Right hindlimb (tissue), 1 donor: Measurements from ENCODE around the gene PPP1R37.

Experiments used
- DNase-seq: peaks from one replicate; pipeline ENCODE4 v3.0.0-alpha.2; 2018

Gene PPP1R37, protein sequence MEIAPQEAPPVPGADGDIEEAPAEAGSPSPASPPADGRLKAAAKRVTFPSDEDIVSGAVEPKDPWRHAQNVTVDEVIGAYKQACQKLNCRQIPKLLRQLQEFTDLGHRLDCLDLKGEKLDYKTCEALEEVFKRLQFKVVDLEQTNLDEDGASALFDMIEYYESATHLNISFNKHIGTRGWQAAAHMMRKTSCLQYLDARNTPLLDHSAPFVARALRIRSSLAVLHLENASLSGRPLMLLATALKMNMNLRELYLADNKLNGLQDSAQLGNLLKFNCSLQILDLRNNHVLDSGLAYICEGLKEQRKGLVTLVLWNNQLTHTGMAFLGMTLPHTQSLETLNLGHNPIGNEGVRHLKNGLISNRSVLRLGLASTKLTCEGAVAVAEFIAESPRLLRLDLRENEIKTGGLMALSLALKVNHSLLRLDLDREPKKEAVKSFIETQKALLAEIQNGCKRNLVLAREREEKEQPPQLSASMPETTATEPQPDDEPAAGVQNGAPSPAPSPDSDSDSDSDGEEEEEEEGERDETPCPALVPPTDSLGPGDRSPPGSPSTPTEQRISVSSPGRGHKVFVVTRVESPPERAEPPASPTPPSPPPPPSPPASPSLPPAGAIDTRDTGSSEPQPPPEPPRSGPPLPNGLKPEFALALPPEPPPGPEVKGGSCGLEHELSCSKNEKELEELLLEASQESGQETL

DNA sequence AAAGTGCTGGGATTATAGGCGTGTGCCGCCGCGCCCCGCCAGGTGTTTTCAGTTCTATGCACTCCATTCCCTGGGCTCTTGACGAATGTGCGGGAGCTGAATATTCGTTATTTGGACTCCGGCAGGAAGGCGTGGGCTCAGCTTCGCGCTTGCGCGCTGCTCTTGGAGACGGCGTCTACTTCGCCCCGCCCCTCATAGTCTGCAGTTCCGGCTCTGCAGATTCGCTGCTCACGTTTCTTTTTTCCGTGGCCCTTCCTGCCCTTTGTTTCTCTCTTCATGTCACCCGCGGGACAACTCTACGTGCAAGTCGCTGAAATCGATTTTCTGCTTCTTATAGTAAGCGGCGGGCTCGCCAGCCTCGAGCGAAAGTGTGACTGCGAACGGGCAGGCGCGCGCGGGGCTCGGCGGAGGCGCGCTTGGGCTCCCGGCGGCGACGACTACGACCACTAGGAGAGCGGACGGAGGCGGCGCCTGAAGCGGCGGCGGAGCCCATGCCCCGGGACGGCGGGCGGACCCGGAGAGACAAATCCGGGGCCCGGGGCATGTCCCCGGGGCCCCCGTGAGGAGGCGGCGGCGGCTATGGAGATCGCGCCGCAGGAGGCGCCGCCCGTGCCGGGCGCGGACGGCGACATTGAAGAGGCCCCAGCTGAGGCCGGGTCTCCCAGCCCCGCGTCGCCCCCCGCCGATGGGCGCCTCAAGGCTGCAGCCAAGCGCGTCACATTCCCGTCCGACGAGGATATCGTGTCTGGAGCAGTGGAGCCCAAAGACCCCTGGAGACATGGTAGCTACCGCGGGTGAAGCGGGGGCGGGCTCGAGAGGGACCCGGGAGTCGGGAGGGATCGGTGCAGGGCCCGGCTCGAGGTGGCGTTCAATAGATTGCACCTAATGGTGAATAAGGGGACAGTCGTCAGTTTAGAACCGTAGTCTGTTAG lies at the start of gene PPP1R37:
Gene PPP1R37, plus strand, starts transcription at position 433 of the 932 bp plus-strand sequence. Its CDS starts 147 bp downstream, at position 580.
- peak; percentile 95 for DNase-seq

DNA sequence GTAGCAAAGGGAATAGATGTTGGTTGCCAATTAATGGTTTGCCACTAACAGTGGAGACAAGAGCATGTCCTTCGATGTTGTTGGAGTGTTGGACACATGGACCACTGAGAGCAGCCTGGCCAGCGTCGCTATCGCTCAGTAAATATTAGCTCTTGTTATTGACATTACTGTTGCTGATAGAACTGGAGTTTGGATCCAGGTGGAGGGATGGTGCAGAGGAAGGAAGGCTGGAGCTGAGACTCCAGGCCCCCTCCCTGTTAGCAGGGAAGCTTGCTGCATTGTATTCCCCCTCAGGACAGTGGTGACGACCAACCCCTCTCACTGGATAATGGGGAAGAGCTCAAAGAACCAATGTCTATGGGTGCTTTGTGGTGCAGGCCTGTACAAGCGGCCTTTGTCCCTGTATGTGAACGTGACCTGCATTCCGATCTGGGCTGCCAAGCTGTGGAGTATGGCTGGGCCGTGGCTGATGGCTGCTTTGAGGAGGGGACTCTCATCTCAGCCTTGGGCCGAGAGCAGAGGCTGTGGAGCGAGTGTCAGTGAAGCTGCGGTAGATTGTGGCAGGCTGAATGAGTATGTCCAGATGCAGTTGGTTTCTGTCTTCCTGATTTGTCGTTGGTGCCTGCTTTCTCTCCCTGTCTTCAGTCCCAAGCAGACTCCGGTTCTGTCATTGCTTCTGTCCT lies 47.2 kb upstream of the PPP1R37 start:
- no peak for DNase-seq

DNA sequence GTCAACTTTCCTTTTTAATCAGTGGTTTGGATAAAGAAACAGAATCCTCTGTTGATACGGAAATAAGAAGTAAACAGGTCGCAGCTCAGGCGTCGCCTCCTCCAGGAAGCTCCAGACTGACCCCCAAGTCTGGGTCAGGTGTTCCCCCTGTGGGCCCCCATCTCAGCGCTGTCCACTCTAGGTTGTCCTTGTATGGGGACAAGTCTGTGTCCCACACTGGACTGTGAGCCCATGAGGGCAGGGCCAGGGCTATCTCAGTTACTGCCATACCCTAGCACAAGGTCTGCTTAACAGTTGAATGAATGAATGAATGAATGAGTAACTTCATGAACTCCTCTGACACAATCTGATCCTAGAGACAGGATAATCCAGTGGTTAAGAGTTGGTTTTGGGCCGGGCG lies 46.6 kb upstream of the PPP1R37 start:
- no peak for DNase-seq

DNA sequence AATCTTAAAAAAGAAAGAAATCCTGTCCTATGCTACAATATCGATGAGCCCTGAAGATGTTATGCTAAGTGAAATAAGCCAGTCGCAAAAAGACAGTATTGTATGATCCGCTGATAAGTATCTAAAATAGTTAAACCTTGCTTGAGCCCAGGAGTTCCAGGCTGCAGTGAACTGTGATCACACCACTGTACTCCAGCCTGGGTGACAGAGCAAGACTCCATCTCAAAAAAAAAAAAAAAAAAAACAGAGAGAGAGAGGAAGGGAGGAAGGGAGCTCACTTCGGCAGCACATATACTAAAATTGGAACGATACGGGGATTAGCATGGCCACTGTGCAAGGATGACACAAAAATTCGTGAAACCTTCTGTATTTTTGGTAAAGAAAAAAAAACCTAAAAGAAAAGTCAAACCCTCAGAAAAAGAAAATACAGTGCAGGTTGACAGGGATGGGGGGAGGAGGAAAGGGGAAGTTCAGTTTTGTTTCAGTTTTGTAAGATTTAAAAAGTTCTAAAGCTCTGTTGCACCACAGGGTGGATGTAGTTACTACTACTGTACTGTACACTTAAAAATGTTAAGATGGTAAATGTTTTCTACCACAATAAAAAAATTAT lies 45.7 kb upstream of the PPP1R37 start:
- no peak for DNase-seq

DNA sequence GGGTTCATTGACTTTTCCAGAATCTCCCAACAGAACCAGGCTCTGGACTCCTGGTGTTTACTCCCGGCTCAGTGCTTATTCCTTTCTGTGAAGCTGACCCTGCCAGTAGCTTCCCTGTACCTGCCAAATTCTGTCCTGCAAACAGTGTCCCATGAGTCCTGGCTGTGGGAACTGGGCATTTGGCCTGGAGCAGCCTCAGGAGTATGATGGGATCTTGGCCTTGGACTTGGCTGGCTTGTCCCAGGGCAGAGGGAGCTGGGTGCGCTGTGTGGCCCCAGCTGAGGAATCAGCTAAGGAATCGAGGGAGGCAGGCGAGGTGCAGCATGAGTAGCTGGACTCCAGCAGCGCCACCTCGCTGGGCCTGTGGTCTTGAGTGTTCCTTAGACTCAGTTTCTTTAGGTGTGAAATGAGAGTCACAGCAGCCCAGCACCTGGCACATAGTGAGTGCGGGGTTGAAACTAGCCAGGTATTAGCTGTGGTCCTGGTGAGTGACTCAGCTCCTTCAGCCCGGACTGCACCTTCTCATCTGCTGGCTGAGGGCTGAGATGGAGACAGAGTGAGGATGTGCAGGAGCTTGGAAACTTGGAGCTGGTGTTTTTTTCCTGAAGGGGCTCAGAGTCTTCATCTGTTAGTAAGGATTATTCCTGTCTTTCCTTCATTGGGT lies 43.8 kb upstream of the PPP1R37 start:
- DNase-seq = no peak

DNA sequence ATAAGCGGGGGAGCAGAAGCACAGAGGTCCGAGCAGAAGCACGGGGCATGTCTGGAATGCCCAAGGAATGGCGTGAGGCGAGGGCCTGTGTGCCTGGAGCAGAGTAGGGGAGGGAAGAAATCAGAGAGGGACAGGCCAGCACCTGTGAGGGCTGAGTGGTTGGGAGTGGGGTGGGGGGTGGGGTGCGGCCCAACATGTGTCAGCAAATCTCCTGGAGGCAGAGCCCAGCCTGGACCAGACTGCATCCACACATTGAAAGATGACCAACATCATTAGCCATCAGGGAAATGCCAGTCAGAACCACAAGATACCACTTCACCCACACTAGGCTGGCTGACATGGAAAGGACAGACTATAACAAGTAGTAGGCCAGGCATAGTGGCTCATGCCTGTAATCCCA lies 42.9 kb upstream of the PPP1R37 start:
- DNase-seq = no peak

DNA sequence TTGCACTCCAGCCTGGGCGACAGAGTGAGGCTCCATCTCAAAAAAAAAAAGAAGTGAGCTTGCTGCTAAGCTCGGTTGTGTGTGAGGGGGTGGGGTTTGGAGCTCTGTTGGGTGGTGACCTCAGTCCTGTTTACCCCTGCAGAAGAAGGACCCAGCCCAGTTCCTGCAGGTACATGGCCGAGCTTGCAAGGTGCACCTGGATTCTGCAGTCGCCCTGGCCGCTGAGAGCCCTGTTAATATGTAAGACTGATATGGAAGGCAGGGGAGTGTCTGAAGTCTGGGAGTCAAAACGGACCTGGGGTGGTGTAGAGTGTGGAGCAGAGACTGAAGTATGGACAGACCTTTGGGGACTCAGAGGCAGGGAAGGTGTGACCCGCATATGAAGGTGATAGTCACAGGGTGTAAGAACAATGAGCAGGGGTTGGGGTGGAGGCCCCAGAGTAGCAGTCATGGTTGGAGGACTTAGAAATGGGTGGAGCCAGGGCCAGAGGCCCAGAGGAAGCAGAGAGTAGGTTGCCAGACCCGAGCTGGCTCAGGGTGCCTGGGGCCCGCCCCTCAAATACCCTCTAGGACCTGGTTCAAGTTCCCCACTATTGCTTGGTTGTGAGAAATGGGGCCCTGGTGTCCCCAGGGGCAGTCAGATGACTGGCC lies 40.9 kb upstream of the PPP1R37 start:
- DNase-seq = no peak

DNA sequence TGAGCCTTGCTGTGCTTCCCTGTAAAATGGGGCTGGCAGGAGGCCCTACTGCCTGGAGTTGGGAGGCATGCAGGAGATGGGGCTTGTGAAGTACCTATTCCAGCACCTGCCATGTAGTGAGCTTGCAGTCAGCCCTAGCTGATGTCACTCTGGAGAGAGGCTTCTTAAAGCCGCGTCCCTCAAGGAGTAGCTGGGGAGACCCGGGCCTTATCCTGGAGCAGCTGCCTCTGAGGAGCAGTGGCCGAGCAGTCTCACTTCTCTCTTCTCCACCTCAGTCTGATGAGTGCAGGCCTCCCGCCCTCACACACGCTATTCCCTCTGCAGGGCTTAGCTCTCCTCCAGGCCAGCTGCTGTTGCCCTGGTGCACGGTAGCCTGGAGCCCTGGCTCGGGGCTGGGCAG lies 36.1 kb upstream of the PPP1R37 start:
- DNase-seq = no peak

DNA sequence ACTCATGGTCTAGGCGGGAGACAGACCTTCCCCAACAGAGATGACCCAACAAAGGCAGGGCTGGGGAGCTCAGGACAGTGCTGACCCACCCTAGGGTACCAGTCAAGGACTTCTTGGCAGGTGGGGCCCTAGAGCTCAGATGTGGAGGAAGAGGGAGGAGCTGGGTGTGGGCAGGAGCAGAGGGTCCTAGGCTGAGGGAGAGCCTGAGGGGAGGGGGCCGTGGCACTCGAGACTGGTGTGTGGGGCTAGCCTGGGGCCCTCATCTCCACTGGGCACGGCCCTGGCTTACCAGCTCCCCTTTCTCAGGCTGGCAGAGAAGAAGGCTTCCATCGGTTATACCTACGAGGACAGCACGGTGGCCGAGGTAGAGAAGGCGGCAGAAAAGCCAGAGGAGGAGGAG lies 35.5 kb upstream of the PPP1R37 start:
- no peak for DNase-seq

DNA sequence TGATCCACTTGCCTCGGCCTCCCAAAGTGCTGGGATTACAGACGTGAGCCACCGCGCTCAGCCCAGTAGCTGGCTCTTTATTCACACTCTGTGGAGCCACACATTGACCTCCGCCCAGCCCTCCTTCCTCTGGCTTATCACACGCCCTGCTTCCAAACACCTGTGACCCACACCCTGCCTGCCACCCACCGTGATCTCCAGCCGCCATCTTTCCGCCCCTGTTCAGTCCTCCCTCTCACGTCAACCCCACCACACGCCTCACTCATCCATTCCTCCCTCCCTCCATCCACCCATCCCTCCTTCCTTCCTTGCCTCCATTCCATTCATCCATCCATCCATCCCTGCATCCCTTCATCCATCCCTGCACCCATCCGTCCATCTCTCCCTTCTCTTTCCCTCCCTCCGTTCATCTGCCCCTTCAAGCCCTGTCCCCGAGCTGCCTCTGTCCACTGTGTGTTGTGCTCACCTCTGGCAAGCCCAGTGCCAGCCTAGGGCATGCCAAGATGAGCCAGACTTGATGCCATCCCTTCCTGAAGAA lies 34.3 kb upstream of the PPP1R37 start:
- no peak for DNase-seq

DNA sequence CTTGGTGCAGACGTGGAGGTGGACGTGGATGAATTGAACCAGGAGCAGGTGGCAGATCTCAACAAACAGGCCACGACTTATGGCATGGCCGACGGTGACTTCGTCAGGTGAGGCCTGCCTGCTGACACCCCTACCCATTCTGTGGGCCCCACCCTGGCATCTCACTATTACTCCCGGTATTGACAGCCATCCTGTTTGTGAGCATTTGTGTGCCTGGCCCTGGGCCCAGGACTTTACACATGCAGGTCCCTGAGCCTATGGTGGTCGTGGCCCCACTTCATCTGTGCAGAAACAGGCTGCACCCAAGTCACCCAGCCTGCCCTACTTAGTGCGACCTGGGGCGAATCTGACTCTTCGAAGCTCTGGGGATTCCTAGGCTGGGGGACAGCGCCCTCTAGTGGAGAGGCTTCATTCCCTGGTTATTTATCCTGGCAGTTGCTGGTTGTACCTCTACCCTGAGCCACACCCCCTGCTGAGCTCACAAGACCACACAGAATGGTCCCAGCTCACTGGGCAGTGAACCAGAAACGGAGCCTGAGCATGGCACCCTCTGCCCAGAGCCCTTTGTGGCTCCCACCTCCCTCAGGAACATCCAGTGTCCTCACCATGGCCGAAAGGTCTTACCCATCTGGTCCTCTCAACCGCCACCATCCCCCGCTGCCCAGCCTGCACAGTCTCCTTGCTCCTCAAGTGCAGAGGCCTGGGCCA lies 33.6 kb upstream of the PPP1R37 start:
- peak; percentile 55 for DNase-seq

DNA sequence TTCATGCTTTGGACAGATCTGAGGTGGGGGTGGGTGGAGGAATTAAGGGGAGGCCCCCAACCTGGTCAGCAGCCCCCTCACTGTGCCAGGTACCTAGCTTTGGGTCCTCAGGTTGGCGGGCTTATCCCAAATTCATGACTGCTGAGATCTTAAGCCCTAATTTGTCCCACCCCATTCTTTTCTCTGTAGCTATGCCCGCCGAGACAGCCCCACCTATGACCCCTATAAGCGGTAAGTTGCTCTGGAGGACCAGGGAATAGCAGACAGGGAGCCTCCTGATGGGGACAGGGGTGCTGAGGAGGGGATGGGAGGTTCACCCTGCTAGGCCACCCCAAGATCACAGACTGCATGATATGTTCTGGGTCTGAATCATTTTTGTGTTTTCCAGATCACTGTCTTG lies 31.0 kb upstream of the PPP1R37 start:
- no peak for DNase-seq

DNA sequence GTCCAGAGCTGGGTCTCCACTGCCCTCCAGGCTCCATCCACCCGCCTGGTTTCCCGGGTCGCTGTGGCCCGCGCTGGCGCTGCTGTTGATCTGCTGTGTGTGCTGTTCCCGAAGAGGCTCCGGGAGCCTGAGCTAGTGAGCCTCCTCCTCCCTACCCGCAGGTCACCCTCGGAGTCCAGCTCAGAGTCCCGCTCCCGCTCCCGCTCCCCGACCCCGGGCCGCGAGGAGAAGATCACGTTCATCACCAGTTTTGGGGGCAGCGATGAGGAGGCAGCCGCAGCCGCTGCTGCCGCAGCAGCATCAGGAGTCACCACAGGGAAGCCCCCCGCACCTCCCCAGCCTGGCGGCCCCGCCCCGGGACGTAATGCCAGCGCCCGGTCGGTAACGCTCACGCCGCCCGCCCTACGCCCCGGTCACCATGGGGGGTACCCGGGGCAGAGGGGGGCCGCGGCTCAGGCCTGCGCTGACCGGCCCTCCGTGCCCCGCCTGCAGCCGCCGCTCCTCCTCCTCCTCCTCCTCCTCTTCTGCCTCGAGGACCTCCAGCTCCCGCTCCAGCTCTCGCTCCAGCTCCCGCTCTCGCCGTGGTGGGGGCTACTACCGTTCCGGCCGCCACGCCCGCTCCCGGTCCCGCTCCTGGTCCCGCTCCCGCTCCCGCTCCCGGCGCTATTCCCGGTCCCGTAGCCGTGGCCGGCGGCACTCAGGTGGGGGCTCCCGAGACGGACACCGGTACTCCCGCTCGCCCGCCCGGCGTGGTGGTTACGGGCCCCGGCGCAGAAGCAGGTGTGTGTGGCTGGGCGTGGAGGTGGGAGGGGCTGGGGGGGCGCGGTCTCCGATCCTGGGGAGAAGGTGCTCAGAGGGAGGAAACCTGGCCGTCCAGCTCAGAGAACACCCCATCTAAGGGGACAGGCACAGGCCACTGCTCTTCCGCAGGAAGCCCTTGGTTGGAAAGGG lies 28.9 kb upstream of the PPP1R37 start:
- no peak for DNase-seq

DNA sequence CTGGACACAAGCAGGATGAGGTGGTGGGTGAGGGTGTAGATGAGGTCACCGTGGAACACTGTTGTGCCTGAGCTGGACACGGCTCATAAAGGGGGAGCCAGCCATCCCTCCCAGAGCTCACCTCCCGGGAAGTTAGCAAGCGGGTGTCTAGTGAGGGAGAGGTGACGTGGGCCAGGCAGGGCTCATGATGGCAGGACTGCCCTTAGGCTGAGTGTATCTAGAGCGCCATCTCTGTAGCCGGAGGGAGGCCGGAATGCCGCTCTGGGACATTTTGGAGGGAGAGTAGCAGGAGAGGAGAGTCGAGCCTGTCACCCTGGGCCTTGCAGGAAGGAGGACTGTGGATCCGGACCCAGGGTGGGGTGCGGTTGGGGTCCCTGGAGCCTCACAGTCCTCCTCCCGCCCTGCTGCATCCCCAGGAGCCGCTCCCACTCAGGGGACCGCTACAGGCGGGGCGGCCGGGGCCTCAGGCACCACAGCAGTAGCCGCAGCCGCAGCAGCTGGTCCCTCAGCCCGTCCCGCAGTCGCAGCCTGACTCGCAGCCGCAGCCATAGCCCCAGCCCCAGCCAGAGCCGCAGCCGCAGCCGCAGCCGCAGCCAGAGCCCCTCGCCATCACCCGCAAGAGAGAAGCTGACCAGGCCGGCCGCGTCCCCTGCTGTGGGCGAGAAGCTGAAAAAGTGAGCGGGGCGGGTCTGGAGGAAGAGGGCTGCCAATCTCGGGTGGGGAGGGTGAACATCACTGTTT lies 25.9 kb upstream of the PPP1R37 start:
- no peak for DNase-seq

DNA sequence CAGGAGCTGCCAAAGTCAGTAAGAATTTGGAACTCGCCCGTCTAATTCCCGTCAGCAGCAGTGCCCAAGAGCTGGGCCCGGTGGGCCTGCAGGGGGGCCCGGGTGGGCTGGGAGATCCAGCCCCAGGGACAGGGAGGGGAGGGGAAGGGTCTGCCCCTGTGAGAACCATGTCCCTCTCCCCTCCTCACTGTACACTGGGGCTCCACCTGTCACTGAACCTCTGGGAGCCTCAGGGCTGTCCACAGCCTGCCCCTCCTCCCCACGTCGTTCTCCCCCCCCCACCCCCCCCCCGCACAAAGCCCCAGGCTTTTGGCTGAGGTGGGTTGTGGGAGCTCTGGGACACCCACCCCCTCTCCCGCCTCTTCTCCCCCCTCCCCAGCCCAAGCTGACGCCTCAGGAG lies 24.9 kb upstream of the PPP1R37 start:
- no peak for DNase-seq

DNA sequence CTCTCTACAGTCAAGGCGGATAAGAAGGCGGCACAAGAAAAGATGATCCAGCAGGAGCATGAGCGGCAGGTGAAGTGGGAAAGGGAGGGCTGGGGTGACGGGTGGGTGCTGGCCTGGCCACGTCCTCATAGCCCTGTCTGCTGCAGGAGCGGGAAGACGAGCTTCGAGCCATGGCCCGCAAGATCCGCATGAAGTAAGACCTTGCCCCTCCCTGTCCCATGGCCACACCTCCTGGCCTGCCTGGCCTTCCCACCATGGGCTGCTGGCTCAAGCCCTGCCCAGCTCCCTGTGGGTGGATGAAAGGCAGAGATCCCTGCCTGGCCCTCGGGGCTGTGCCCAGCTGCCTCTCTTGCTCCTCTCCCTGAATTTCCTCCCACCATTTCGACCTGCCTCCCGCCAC lies 23.9 kb upstream of the PPP1R37 start:
- no peak for DNase-seq

DNA sequence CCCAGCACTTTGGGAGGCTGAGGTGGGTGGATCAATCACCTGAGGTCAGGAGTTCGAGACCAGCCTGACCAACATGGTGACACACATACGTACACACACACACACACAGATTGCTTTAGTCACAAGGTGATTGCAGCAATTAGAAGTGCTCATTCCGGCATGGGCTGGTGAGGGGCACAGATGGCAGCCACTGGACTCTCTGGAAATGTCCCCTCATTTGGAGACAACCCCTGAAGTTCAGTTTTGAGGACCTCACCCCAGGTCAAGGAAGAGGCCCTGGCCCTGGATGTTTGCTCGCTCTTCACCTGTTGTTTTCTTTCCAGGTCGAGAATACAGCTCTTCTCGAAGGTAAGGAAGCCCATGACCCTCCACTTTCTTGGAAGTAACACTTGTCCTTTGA lies 22.8 kb upstream of the PPP1R37 start:
- DNase-seq = no peak

DNA sequence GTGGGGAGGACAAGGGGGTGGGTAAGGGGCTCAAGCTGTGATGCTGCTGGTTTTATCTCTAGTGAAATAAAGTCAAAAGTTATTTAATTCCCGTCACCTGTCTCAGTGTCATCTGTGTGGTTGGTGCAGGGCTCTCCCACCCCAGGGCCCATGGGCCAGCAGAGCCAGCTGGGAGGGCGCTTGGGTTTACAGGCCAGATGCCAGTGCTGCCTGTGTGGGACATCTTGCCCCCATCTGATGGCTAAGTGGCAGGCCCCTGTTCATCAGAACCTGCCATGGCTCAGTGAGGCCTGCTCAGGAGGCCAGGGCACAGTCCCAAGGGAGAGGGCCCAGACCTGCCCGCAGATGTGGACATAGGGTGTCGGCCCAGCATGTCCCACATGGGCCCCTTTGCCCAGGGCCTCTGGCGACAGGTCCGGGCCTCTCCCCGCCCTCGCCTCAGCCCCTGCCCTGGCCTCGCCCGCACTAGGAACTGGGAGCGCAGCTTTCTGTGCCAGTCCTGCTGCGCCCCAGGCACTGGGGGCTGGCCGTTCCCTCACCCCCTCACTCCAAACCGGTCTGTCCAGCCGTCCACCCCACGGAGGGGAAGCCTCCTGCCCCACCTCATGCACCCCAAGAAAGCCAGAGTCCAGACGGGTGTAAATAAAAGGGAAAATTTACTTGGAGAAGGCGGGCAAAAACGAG lies 22.0 kb upstream of the PPP1R37 start:
- no peak for DNase-seq
